ENCODE data around the gene COP1. TPM values are rescaled to one million over a fixed set of nuclear protein-coding genes. Genes with fewer than 3 reads are reported as not detected.

COP1 gene
- total and polyA plus RNA-seq, 10 of the 15 experiments (the other 5 are each of a cell fraction or from before 2014, with no cell fraction given) = 17.7 to 49.9 (median 38.7) TPM

DNA sequence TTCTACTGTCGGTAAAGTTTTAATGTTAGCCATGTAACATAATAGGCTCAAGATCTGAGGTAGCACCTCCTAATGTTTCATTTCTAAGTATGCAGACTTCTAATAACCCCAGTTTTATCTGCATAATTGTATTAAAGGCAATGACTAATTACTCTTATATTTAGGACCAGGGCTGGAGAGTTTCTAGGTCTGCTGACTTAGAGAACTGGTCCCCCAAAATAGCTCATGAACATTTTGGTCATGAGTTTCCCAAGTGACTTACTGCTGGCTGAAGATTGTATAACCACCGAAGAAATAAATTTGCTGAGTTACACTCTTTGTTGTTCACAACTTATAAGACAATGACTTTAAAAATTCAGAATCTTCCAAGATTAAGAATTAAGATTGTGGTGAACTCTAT lies 265.9 kb downstream of the COP1 start:
- H2AFZ ChIP-seq (ENCODE audit: control insufficient read depth, low read depth, low read length) = no peak overlapping the region
- ChIA-PET CTCF (interaction anchor here (0.9 kb wide), 1 partner anchor 113 kb away, joined by 3 read pairs; no protein-coding TSS in a partner anchor), POLR2A (no interaction called here), SMC1A (ENCODE audit: uncharacterized antibody, unreplicated experiment) (interaction anchor here (1.8 kb wide), 1 partner anchor 16 kb away, joined by 4 read pairs; no protein-coding TSS in a partner anchor), RAD21 (ENCODE audit: unreplicated experiment) (no interaction called here)
- no peak overlapping the region for H3K27ac ChIP-seq (ENCODE audit: control insufficient read depth, insufficient read depth)
- BruUV-seq (replicated peaks) = no TSS peak
- in situ Hi-C loops (cut with MboI) = no loop called here
- FAIRE-seq (no peak), ATAC-seq (no peak), DNase-seq (ENCODE audit: low read depth, low spot score) (no peak)
- H4K20me1 ChIP-seq (ENCODE audit: control insufficient read depth, insufficient read depth) = no peaks in the 10 kb centered on the region
- no peak overlapping the region for H3K9ac ChIP-seq (ENCODE audit: control insufficient read depth, insufficient read depth, low read length)
- H3K4me2 ChIP-seq (ENCODE audit: control insufficient read depth, insufficient read depth) = no peak overlapping the region
- H3K36me3 ChIP-seq (ENCODE audit: control insufficient read depth in 2 of 2, insufficient read depth in 2 of 2, low read length in 1 of 2) = no peaks in the 10 kb centered on the region; a peak in 1 of 4 replicates
- no peaks in the 10 kb centered on the region for H3K79me2 ChIP-seq (ENCODE audit: control insufficient read depth, insufficient read depth, low read length)
- no peaks in the 10 kb centered on the region for H3K4me1 ChIP-seq (ENCODE audit: control insufficient read depth, insufficient read depth, low read length)
- no peaks in the 10 kb centered on the region for H3K27me3 ChIP-seq (replicated peaks in 1 of 2; ENCODE audit: control insufficient read depth in 2 of 2, insufficient read depth in 2 of 2, low read length in 1 of 2)
- H3K4me3 ChIP-seq = no peak overlapping the region
- no peaks in the 10 kb centered on the region for H3K9me3 ChIP-seq (replicated peaks; ENCODE audit: control insufficient read depth, insufficient read depth, low read length)
- 98% methylated on average over 2 of the region's 2 CpGs for WGBS (ENCODE audit: insufficient coverage, insufficient replicate concordance, low lambda C conversion rate, missing lambda C conversion rate)
- intact Hi-C loops (cut with micrococcal nuclease; ENCODE audit: unreplicated experiment) = no loop called here
- TF ChIP-seq POLR2AphosphoS5 (IDR thresholded peaks at IDR 0.05; ENCODE audit: low read length) (no peak), SIN3A (IDR thresholded peaks at IDR 0.05; ENCODE audit: low read depth, low read length) (no peak), BRCA1 (IDR thresholded peaks at IDR 0.05; ENCODE audit: low read depth, low read length) (no peak), BMI1 (IDR thresholded peaks at IDR 0.05; ENCODE audit: borderline replicate concordance) (no peak), NBN (IDR thresholded peaks at IDR 0.05) (no peak), PAX8 (IDR thresholded peaks at IDR 0.05) (no peak)
- TF ChIP-seq, protein P1, sequence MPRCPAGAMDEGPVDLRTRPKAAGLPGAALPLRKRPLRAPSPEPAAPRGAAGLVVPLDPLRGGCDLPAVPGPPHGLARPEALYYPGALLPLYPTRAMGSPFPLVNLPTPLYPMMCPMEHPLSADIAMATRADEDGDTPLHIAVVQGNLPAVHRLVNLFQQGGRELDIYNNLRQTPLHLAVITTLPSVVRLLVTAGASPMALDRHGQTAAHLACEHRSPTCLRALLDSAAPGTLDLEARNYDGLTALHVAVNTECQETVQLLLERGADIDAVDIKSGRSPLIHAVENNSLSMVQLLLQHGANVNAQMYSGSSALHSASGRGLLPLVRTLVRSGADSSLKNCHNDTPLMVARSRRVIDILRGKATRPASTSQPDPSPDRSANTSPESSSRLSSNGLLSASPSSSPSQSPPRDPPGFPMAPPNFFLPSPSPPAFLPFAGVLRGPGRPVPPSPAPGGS (IDR thresholded peaks at IDR 0.05; ENCODE audit: borderline replicate concordance, insufficient read depth, low read depth, low read length, poor library complexity, severe bottlenecking) = no peak
- TF ChIP-seq, protein P2, sequence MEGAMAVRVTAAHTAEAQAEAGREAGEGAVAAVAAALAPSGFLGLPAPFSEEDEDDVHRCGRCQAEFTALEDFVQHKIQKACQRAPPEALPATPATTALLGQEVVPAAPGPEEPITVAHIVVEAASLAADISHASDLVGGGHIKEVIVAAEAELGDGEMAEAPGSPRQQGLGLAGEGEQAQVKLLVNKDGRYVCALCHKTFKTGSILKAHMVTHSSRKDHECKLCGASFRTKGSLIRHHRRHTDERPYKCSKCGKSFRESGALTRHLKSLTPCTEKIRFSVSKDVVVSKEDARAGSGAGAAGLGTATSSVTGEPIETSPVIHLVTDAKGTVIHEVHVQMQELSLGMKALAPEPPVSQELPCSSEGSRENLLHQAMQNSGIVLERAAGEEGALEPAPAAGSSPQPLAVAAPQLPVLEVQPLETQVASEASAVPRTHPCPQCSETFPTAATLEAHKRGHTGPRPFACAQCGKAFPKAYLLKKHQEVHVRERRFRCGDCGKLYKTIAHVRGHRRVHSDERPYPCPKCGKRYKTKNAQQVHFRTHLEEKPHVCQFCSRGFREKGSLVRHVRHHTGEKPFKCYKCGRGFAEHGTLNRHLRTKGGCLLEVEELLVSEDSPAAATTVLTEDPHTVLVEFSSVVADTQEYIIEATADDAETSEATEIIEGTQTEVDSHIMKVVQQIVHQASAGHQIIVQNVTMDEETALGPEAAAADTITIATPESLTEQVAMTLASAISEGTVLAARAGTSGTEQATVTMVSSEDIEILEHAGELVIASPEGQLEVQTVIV (IDR thresholded peaks at IDR 0.05; ENCODE audit: borderline replicate concordance, partially characterized antibody) = no peak
- TF ChIP-seq, protein P3, sequence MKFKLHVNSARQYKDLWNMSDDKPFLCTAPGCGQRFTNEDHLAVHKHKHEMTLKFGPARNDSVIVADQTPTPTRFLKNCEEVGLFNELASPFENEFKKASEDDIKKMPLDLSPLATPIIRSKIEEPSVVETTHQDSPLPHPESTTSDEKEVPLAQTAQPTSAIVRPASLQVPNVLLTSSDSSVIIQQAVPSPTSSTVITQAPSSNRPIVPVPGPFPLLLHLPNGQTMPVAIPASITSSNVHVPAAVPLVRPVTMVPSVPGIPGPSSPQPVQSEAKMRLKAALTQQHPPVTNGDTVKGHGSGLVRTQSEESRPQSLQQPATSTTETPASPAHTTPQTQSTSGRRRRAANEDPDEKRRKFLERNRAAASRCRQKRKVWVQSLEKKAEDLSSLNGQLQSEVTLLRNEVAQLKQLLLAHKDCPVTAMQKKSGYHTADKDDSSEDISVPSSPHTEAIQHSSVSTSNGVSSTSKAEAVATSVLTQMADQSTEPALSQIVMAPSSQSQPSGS (IDR thresholded peaks at IDR 0.05; ENCODE audit: low read length) = no peak
- TF ChIP-seq, protein P4, sequence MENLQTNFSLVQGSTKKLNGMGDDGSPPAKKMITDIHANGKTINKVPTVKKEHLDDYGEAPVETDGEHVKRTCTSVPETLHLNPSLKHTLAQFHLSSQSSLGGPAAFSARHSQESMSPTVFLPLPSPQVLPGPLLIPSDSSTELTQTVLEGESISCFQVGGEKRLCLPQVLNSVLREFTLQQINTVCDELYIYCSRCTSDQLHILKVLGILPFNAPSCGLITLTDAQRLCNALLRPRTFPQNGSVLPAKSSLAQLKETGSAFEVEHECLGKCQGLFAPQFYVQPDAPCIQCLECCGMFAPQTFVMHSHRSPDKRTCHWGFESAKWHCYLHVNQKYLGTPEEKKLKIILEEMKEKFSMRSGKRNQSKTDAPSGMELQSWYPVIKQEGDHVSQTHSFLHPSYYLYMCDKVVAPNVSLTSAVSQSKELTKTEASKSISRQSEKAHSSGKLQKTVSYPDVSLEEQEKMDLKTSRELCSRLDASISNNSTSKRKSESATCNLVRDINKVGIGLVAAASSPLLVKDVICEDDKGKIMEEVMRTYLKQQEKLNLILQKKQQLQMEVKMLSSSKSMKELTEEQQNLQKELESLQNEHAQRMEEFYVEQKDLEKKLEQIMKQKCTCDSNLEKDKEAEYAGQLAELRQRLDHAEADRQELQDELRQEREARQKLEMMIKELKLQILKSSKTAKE (IDR thresholded peaks at IDR 0.05; ENCODE audit: low read depth, poor library complexity, severe bottlenecking) = no peak
